ENCODE data around the gene RIOX2.

DNA sequence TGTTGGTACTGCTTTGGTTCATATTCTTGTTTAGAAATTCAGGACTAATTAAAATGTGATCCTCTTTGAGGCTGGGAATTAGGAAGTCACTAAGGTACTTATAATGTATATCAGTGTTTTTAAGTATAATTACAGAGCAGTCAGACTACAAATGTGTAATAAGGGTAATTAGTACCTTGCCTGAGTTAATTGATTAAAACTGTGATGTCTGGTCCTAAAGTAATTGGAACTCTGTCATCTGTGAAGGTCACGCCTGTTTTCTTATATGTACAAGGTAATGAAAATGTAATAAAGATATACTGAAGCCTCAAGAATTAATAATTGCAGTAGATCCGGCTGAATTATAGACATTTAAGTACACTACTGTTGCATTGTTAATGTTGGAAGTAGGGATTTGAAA, 32.8 kb downstream of the RIOX2 start:
- TF ChIP-seq, protein P1, sequence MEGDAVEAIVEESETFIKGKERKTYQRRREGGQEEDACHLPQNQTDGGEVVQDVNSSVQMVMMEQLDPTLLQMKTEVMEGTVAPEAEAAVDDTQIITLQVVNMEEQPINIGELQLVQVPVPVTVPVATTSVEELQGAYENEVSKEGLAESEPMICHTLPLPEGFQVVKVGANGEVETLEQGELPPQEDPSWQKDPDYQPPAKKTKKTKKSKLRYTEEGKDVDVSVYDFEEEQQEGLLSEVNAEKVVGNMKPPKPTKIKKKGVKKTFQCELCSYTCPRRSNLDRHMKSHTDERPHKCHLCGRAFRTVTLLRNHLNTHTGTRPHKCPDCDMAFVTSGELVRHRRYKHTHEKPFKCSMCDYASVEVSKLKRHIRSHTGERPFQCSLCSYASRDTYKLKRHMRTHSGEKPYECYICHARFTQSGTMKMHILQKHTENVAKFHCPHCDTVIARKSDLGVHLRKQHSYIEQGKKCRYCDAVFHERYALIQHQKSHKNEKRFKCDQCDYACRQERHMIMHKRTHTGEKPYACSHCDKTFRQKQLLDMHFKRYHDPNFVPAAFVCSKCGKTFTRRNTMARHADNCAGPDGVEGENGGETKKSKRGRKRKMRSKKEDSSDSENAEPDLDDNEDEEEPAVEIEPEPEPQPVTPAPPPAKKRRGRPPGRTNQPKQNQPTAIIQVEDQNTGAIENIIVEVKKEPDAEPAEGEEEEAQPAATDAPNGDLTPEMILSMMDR (IDR thresholded peaks at IDR 0.05): no peak
- no peak for TF ChIP-seq POLR2A (IDR thresholded peaks at IDR 0.05)
